ENCODE results near the gene DGKE.

DGKE gene

DNA sequence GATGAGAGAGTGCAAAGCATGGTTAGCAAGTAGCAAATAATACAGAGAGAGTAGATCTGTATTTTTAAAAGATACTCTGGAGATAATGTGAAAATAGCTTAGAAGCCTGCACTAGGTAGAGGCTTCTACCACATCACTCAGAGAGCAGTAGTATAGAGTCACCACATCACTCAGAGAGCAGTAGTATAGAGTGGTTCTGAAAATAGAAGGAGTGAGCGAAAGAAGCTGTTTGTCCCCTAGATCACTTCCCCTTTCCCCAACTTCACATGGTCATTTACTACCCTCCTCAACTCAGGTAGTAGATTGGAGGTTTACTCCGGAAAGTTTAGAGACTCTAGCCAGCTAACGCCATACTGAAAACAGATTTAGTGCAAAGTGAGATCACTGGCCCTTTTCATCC lies 17.1 kb downstream of the DGKE start:
- H2AK5ac ChIP-seq (ENCODE audit: low read depth, low read length), result no peak overlapping the region
- no peak overlapping the region for H3K14ac ChIP-seq (ENCODE audit: low read length)
- no peak overlapping the region for H2BK12ac ChIP-seq (ENCODE audit: low read length)
- no peaks in the 10 kb centered on the region for H3K4me1 ChIP-seq (ENCODE audit: control insufficient read depth in 2 of 2, insufficient read depth in 1 of 2, low read depth in 1 of 2, low read length in 2 of 2)
- no peak overlapping the region for H2AFZ ChIP-seq (ENCODE audit: low read length)
- H3K27me3 ChIP-seq (ENCODE audit: control insufficient read depth in 3 of 3, insufficient read depth in 3 of 3, low read depth in 1 of 3, low read length in 3 of 3), result no peaks in the 10 kb centered on the region
- no peak overlapping the region for H2BK120ac ChIP-seq (ENCODE audit: low read depth, low read length)
- H3K9ac ChIP-seq (ENCODE audit: low read depth, low read length, poor library complexity), result no peak overlapping the region
- H4K8ac ChIP-seq (ENCODE audit: low read depth, low read length), result no peak overlapping the region
- H2BK5ac ChIP-seq (ENCODE audit: low read length), result no peak overlapping the region
- H3K4me2 ChIP-seq (ENCODE audit: insufficient read depth, low read length, poor library complexity, severe bottlenecking), result no peak overlapping the region
- no peak overlapping the region for H3K23ac ChIP-seq (ENCODE audit: low read depth, low read length, poor library complexity)
- DNase-seq (ENCODE audit: low spot score), result no peak
- no CpG with 5 or more reads among the region's 3 CpGs for WGBS, 2 donors (ENCODE audit: extremely low coverage in 2 of 2, insufficient read length in 2 of 2, insufficient replicate concordance in 1 of 2)
- no peak overlapping the region for H3K18ac ChIP-seq (ENCODE audit: low read length)
- no peak overlapping the region for H3K27ac ChIP-seq (replicated peaks; ENCODE audit: low read length)
- H3K4ac ChIP-seq (ENCODE audit: low read length), result no peak overlapping the region
- no peak overlapping the region for H2BK15ac ChIP-seq (ENCODE audit: low read length)
- no peak overlapping the region for H3K4me3 ChIP-seq (ENCODE audit: low read length in 2 of 2)
- no peaks in the 10 kb centered on the region for H3K9me3 ChIP-seq (replicated peaks in 1 of 2; ENCODE audit: control insufficient read depth in 2 of 2, insufficient read depth in 1 of 2, low read depth in 1 of 2, low read length in 2 of 2)
- no peaks in the 10 kb centered on the region for H3K79me1 ChIP-seq (ENCODE audit: low read depth, low read length)
- H3K36me3 ChIP-seq (replicated peaks in 1 of 2; ENCODE audit: control insufficient read depth in 2 of 2, insufficient read depth in 2 of 2, low read length in 2 of 2), result peaks cover 0 to 16% of the 10 kb centered on the region in 2 donors
- no peak overlapping the region for H4K91ac ChIP-seq (ENCODE audit: low read depth, low read length, poor library complexity)

GRCh38 chr17:56861899-56862298 lies 27.9 kb downstream of the DGKE start:
- no peak overlapping the region for H2BK15ac ChIP-seq (ENCODE audit: low read length)
- no peak overlapping the region for H4K91ac ChIP-seq (ENCODE audit: low read depth, low read length, poor library complexity)
- H3K79me1 ChIP-seq (ENCODE audit: low read depth, low read length), result no peaks in the 10 kb centered on the region
- H3K4me3 ChIP-seq (ENCODE audit: low read length in 2 of 2), result no peak overlapping the region
- peaks cover 0 to 2% of the 10 kb centered on the region in 2 donors for H3K4me1 ChIP-seq (ENCODE audit: control insufficient read depth in 2 of 2, insufficient read depth in 1 of 2, low read depth in 1 of 2, low read length in 2 of 2)
- H3K9ac ChIP-seq (ENCODE audit: low read depth, low read length, poor library complexity), result no peak overlapping the region
- no peak overlapping the region for H2BK5ac ChIP-seq (ENCODE audit: low read length)
- no peak overlapping the region for H4K8ac ChIP-seq (ENCODE audit: low read depth, low read length)
- no peaks in the 10 kb centered on the region for H3K27me3 ChIP-seq (ENCODE audit: control insufficient read depth in 3 of 3, insufficient read depth in 3 of 3, low read depth in 1 of 3, low read length in 3 of 3)
- DNase-seq (ENCODE audit: low spot score), result no peak
- H2BK120ac ChIP-seq (ENCODE audit: low read depth, low read length), result no peak overlapping the region
- WGBS, 2 donors (ENCODE audit: extremely low coverage in 2 of 2, insufficient read length in 2 of 2, insufficient replicate concordance in 1 of 2), result no CpG with 5 or more reads among the region's 3 CpGs
- no peak overlapping the region for H3K18ac ChIP-seq (ENCODE audit: low read length)
- H3K36me3 ChIP-seq (replicated peaks in 1 of 2; ENCODE audit: control insufficient read depth in 2 of 2, insufficient read depth in 2 of 2, low read length in 2 of 2), result peaks cover 0 to 10% of the 10 kb centered on the region in 2 donors
- no peaks in the 10 kb centered on the region for H3K9me3 ChIP-seq (replicated peaks in 1 of 2; ENCODE audit: control insufficient read depth in 2 of 2, insufficient read depth in 1 of 2, low read depth in 1 of 2, low read length in 2 of 2)
- H2BK12ac ChIP-seq (ENCODE audit: low read length), result no peak overlapping the region
- no peak overlapping the region for H3K23ac ChIP-seq (ENCODE audit: low read depth, low read length, poor library complexity)
- H3K14ac ChIP-seq (ENCODE audit: low read length), result no peak overlapping the region
- no peak overlapping the region for H3K4ac ChIP-seq (ENCODE audit: low read length)
- H2AK5ac ChIP-seq (ENCODE audit: low read depth, low read length), result no peak overlapping the region
- no peak overlapping the region for H2AFZ ChIP-seq (ENCODE audit: low read length)
- no peak overlapping the region for H3K4me2 ChIP-seq (ENCODE audit: insufficient read depth, low read length, poor library complexity, severe bottlenecking)
- H3K27ac ChIP-seq (replicated peaks; ENCODE audit: low read length), result no peak overlapping the region

GRCh38 chr17:56863974-56864373 lies 30.0 kb downstream of the DGKE start:
- DNase-seq (ENCODE audit: low spot score), result peak; percentile 27
- Histone ChIP-seq H4K91ac (ENCODE audit: low read depth, low read length, poor library complexity) (no peak overlapping the region), H3K4me2 (ENCODE audit: insufficient read depth, low read length, poor library complexity, severe bottlenecking) (no peak overlapping the region), H2BK5ac (ENCODE audit: low read length) (no peak overlapping the region), H3K9ac (ENCODE audit: low read depth, low read length, poor library complexity) (no peak overlapping the region), H3K18ac (ENCODE audit: low read length) (no peak overlapping the region), H2BK120ac (ENCODE audit: low read depth, low read length) (no peak overlapping the region), H2AK5ac (ENCODE audit: low read depth, low read length) (no peak overlapping the region), H3K79me1 (ENCODE audit: low read depth, low read length) (no peaks in the 10 kb centered on the region), H3K4ac (ENCODE audit: low read length) (no peak overlapping the region), H3K4me3 (ENCODE audit: low read length in 2 of 2) (no peak overlapping the region), H3K9me3 (replicated peaks in 1 of 2; ENCODE audit: control insufficient read depth in 2 of 2, insufficient read depth in 1 of 2, low read depth in 1 of 2, low read length in 2 of 2) (no peaks in the 10 kb centered on the region), H3K27me3 (ENCODE audit: control insufficient read depth in 3 of 3, insufficient read depth in 3 of 3, low read depth in 1 of 3, low read length in 3 of 3) (no peaks in the 10 kb centered on the region), H4K8ac (ENCODE audit: low read depth, low read length) (no peak overlapping the region), H3K14ac (ENCODE audit: low read length) (no peak overlapping the region), H2BK15ac (ENCODE audit: low read length) (no peak overlapping the region), H3K36me3 (replicated peaks in 1 of 2; ENCODE audit: control insufficient read depth in 2 of 2, insufficient read depth in 2 of 2, low read length in 2 of 2) (peaks cover 0 to 10% of the 10 kb centered on the region in 2 donors), H3K23ac (ENCODE audit: low read depth, low read length, poor library complexity) (no peak overlapping the region), H3K4me1 (ENCODE audit: control insufficient read depth in 2 of 2, insufficient read depth in 1 of 2, low read depth in 1 of 2, low read length in 2 of 2) (peaks cover 0 to 2% of the 10 kb centered on the region in 2 donors), H2AFZ (ENCODE audit: low read length) (no peak overlapping the region), H2BK12ac (ENCODE audit: low read length) (no peak overlapping the region), H3K27ac (replicated peaks; ENCODE audit: low read length) (no peak overlapping the region)
- WGBS, 2 donors (ENCODE audit: extremely low coverage in 2 of 2, insufficient read length in 2 of 2, insufficient replicate concordance in 1 of 2), result no CpG with 5 or more reads among the region's 3 CpGs

- Histone ChIP-seq H3K4ac (ENCODE audit: low read length) (no peak overlapping the region), H3K14ac (ENCODE audit: low read length) (no peak overlapping the region), H3K9ac (ENCODE audit: low read depth, low read length, poor library complexity) (no peak overlapping the region), H3K4me1 (ENCODE audit: control insufficient read depth in 2 of 2, insufficient read depth in 1 of 2, low read depth in 1 of 2, low read length in 2 of 2) (peaks cover 0 to 2% of the 10 kb centered on the region in 2 donors), H2AK5ac (ENCODE audit: low read depth, low read length) (no peak overlapping the region), H2BK120ac (ENCODE audit: low read depth, low read length) (no peak overlapping the region), H3K23ac (ENCODE audit: low read depth, low read length, poor library complexity) (no peak overlapping the region), H3K18ac (ENCODE audit: low read length) (no peak overlapping the region), H2BK15ac (ENCODE audit: low read length) (no peak overlapping the region), H3K4me3 (ENCODE audit: low read length in 2 of 2) (no peak overlapping the region), H4K91ac (ENCODE audit: low read depth, low read length, poor library complexity) (no peak overlapping the region), H3K79me1 (ENCODE audit: low read depth, low read length) (no peaks in the 10 kb centered on the region), H3K27ac (replicated peaks; ENCODE audit: low read length) (no peak overlapping the region), H2BK12ac (ENCODE audit: low read length) (no peak overlapping the region), H2BK5ac (ENCODE audit: low read length) (no peak overlapping the region), H3K27me3 (ENCODE audit: control insufficient read depth in 3 of 3, insufficient read depth in 3 of 3, low read depth in 1 of 3, low read length in 3 of 3) (no peaks in the 10 kb centered on the region), H3K4me2 (ENCODE audit: insufficient read depth, low read length, poor library complexity, severe bottlenecking) (no peak overlapping the region), H4K8ac (ENCODE audit: low read depth, low read length) (no peak overlapping the region), H3K9me3 (replicated peaks in 1 of 2; ENCODE audit: control insufficient read depth in 2 of 2, insufficient read depth in 1 of 2, low read depth in 1 of 2, low read length in 2 of 2) (no peaks in the 10 kb centered on the region), H2AFZ (ENCODE audit: low read length) (no peak overlapping the region), H3K36me3 (replicated peaks in 1 of 2; ENCODE audit: control insufficient read depth in 2 of 2, insufficient read depth in 2 of 2, low read length in 2 of 2) (peaks cover 0 to 10% of the 10 kb centered on the region in 2 donors)
- WGBS, 2 donors (ENCODE audit: extremely low coverage in 2 of 2, insufficient read length in 2 of 2, insufficient replicate concordance in 1 of 2), result no CpG with 5 or more reads among the region's 5 CpGs
- DNase-seq (ENCODE audit: low spot score), result no peak
Measured at GRCh38 chr17:56866076-56866475, 32.1 kb downstream of the DGKE start.

All from neuronal stem cell (in vitro differentiated cells).